Measurements from ENCODE around the gene TCEANC.
"Not testable (repeated sequence)": the region's sequence is repeated elsewhere in the genome, so short reads cannot be mapped to it uniquely, and the experiment has no call there.

TCEANC gene

DNA sequence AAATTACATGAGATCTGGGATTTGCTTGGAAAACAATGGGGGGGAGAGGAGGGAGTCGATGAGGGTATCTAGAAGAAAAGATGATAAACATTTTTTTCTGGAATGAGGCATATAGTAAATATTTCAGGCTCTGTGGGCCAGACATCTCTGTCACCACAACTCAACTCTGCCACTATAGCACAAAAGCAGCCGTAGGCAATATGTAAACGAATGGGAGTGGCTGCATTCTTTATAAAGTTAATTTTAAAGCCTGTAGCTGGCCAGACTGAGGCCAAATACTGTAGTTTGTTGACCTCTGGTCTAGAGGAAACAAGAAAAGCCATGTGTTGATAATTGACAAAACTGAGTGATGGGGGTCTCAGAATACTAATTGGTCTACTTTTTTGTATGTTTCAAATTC, 14.1 kb upstream of the TCEANC start:
- Histone ChIP-seq H3K27ac (ENCODE audit: extremely low read depth, low read depth, low read length) (no peak overlapping the region), H3K4me3 (ENCODE audit: low read depth, low read length) (no peak overlapping the region), H3K36me3 (ENCODE audit: control insufficient read depth in 2 of 2, insufficient read depth in 1 of 2, low read length in 2 of 2) (no peaks in the 10 kb centered on the region), H3K9me3 (ENCODE audit: control insufficient read depth, insufficient read depth, low read depth, low read length) (no peaks in the 10 kb centered on the region), H3K4me1 (ENCODE audit: control insufficient read depth, insufficient read depth, low read length) (no peaks in the 10 kb centered on the region; the same call in 1 of the 2 replicates)
- POLR2A ChIA-PET: no interaction called here
- TF ChIP-seq ZNF132 (tag by site-specific recombination; IDR thresholded peaks at IDR 0.05; ENCODE audit: borderline replicate concordance): no peak
- TF ChIP-seq, protein P1, sequence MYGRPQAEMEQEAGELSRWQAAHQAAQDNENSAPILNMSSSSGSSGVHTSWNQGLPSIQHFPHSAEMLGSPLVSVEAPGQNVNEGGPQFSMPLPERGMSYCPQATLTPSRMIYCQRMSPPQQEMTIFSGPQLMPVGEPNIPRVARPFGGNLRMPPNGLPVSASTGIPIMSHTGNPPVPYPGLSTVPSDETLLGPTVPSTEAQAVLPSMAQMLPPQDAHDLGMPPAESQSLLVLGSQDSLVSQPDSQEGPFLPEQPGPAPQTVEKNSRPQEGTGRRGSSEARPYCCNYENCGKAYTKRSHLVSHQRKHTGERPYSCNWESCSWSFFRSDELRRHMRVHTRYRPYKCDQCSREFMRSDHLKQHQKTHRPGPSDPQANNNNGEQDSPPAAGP (tag by site-specific recombination; IDR thresholded peaks at IDR 0.05): no peak
- CTCF ChIA-PET: no interaction called here

DNA sequence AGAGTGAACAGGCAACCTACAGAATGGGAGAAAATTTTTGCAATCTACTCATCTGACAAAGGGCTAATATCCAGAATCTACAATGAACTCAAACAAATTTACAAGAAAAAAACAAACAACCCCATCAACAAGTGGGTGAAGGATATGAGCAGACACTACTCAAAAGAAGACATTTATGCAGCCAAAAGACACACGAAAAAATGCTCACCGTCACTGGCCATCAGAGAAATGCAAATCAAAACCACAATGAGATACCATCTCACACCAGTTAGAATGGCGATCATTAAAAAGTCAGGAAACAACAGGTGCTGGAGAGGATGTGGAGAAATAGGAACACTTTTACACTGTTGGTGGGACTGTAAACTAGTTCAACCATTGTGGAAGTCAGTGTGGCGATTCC, 11.3 kb upstream of the TCEANC start:
- H3K9me3 ChIP-seq (ENCODE audit: control insufficient read depth, insufficient read depth, low read depth, low read length); H3K36me3 ChIP-seq (ENCODE audit: control insufficient read depth in 2 of 2, insufficient read depth in 1 of 2, low read length in 2 of 2); H3K4me3 ChIP-seq (ENCODE audit: low read depth, low read length); H3K27ac ChIP-seq (ENCODE audit: extremely low read depth, low read depth, low read length); H3K4me1 ChIP-seq (ENCODE audit: control insufficient read depth, insufficient read depth, low read length); POLR2A ChIA-PET: not testable (repeated sequence)
- CTCF ChIA-PET: interaction anchor here (0.9 kb wide), 1 partner anchor 135 kb away, joined by 3 read pairs; no protein-coding TSS in a partner anchor
- TF ChIP-seq SCRT1 (tag by site-specific recombination; IDR thresholded peaks at IDR 0.05; ENCODE audit: borderline replicate concordance) (peak; percentile 80), SCRT2 (tag by site-specific recombination; IDR thresholded peaks at IDR 0.05) (peak; percentile 74)

DNA sequence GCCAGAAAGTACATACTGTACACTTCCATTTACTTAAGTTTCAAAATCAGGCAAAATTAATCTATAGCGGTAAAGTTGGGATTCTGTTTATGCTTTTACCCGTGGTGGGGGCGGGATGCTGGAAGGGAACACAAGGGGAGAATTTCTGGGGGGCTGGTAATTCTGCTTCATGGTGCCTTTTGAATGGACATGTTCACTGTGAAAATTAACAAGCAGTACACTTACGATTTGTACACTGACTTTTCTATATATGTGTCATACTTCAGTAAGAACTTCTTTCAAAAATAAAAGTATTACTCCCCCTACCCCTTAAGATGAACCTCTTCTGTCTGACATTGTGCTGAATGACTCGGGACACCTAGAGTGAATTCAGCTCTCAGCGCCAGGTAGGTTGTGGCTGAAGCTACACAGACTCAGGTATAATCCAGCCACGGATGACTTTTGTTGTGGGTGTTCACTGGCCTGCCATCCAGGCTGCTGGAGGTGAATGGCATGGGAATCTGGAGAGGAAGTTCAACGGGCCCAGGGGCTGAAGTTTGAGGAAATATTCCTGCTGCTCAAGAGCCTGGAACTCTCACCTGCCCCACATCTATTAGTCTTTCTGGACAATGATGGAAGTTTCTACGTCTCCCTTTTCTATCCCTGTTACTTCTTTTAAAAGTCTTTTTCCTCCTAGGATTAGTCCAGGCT, 7.3 kb upstream of the TCEANC start:
- H3K27ac ChIP-seq (ENCODE audit: extremely low read depth, low read depth, low read length): no peak overlapping the region
- H3K4me3 ChIP-seq (ENCODE audit: low read depth, low read length): no peak overlapping the region
- CTCF ChIA-PET: interaction anchor here (0.6 to 5.0 kb wide), 49 partner anchors 8 to 944 kb away, joined by 3 to 86 read pairs (median 4); partner anchors contain the start of gene OFD1
- peak; percentile 45; the same call in 1 of the 2 replicates for TF ChIP-seq IKZF3 (tag by site-specific recombination; IDR thresholded peaks at IDR 0.05)
- TF ChIP-seq, protein P2, sequence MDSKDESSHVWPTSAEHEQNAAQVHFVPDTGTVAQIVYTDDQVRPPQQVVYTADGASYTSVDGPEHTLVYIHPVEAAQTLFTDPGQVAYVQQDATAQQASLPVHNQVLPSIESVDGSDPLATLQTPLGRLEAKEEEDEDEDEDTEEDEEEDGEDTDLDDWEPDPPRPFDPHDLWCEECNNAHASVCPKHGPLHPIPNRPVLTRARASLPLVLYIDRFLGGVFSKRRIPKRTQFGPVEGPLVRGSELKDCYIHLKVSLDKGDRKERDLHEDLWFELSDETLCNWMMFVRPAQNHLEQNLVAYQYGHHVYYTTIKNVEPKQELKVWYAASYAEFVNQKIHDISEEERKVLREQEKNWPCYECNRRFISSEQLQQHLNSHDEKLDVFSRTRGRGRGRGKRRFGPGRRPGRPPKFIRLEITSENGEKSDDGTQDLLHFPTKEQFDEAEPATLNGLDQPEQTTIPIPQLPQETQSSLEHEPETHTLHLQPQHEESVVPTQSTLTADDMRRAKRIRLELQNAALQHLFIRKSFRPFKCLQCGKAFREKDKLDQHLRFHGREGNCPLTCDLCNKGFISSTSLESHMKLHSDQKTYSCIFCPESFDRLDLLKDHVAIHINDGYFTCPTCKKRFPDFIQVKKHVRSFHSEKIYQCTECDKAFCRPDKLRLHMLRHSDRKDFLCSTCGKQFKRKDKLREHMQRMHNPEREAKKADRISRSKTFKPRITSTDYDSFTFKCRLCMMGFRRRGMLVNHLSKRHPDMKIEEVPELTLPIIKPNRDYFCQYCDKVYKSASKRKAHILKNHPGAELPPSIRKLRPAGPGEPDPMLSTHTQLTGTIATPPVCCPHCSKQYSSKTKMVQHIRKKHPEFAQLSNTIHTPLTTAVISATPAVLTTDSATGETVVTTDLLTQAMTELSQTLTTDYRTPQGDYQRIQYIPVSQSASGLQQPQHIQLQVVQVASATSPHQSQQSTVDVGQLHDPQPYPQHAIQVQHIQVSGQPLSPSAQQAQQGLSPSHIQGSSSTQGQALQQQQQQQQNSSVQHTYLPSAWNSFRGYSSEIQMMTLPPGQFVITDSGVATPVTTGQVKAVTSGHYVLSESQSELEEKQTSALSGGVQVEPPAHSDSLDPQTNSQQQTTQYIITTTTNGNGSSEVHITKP (tag by site-specific recombination; IDR thresholded peaks at IDR 0.05): peak; percentile 55
- no peak for TF ChIP-seq ZNF324 (tag by site-specific recombination; IDR thresholded peaks at IDR 0.05)
- TF ChIP-seq ZNF626 (tag by site-specific recombination; IDR thresholded peaks at IDR 0.05): no peak
- peaks cover 5% of the 10 kb centered on the region; the same call in 1 of the 2 replicates for H3K4me1 ChIP-seq (ENCODE audit: control insufficient read depth, insufficient read depth, low read length)
- no peaks in the 10 kb centered on the region for H3K9me3 ChIP-seq (ENCODE audit: control insufficient read depth, insufficient read depth, low read depth, low read length)
- H3K36me3 ChIP-seq (ENCODE audit: control insufficient read depth in 2 of 2, insufficient read depth in 1 of 2, low read length in 2 of 2): no peaks in the 10 kb centered on the region
- POLR2A ChIA-PET: interaction anchor here (0.9 to 1.1 kb wide), 3 partner anchors 23 to 89 kb away, joined by 3 read pairs; partner anchors contain the start of genes OFD1 and TRAPPC2

DNA sequence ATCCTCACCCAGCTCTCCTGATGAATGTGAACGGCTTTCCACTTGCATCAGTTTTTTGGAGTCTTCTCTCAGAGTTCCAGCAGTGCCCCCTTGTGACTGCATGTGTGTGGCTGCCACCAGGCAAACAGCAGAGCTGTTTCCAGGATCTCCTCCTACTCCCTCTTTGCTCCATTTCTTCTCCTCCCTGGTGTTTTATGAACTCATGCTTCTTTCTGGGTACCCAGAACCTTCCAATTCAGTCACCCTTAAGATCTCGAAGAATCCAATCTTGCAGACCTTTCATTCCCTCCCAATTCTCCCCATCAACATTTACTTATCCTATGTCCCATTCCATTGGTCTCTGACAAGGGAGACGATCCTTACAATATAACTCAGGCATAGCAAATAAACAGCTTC, 6.8 kb upstream of the TCEANC start:
- ChIA-PET POLR2A (interaction anchor here (0.9 to 1.1 kb wide), 3 partner anchors 23 to 89 kb away, joined by 3 read pairs; partner anchors contain the start of genes OFD1 and TRAPPC2), CTCF (interaction anchor here (0.5 to 5.0 kb wide), 54 partner anchors 9 to 1207 kb away, joined by 3 to 86 read pairs (median 4); partner anchors contain the start of gene OFD1)
- Histone ChIP-seq H3K27ac (ENCODE audit: extremely low read depth, low read depth, low read length) (no peak overlapping the region; the same call in 1 of the 2 replicates), H3K9me3 (ENCODE audit: control insufficient read depth, insufficient read depth, low read depth, low read length) (no peaks in the 10 kb centered on the region), H3K4me3 (ENCODE audit: low read depth, low read length) (no peak overlapping the region), H3K36me3 (ENCODE audit: control insufficient read depth in 2 of 2, insufficient read depth in 1 of 2, low read length in 2 of 2) (no peaks in the 10 kb centered on the region), H3K4me1 (ENCODE audit: control insufficient read depth, insufficient read depth, low read length) (peaks cover 5% of the 10 kb centered on the region; the same call in 1 of the 2 replicates)
- TF ChIP-seq ZNF169 (tag by site-specific recombination; IDR thresholded peaks at IDR 0.05): no peak
- TF ChIP-seq, protein P2 (tag by site-specific recombination; IDR thresholded peaks at IDR 0.05): no peak
- no peak for TF ChIP-seq OSR2 (tag by site-specific recombination; IDR thresholded peaks at IDR 0.05)
- TF ChIP-seq, protein P3, sequence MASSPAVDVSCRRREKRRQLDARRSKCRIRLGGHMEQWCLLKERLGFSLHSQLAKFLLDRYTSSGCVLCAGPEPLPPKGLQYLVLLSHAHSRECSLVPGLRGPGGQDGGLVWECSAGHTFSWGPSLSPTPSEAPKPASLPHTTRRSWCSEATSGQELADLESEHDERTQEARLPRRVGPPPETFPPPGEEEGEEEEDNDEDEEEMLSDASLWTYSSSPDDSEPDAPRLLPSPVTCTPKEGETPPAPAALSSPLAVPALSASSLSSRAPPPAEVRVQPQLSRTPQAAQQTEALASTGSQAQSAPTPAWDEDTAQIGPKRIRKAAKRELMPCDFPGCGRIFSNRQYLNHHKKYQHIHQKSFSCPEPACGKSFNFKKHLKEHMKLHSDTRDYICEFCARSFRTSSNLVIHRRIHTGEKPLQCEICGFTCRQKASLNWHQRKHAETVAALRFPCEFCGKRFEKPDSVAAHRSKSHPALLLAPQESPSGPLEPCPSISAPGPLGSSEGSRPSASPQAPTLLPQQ (tag by site-specific recombination; IDR thresholded peaks at IDR 0.05): peak; percentile 31; the same call in 1 of the 2 replicates
- no peak for TF ChIP-seq ZNF561 (tag by site-specific recombination; IDR thresholded peaks at IDR 0.05; ENCODE audit: borderline replicate concordance)
- TF ChIP-seq ZNF221 (tag by site-specific recombination; IDR thresholded peaks at IDR 0.05; ENCODE audit: borderline replicate concordance): no peak
- TF ChIP-seq ZNF473 (tag by site-specific recombination; IDR thresholded peaks at IDR 0.05): no peak
